D721Med (cell line): ENCODE results near the gene CDC42EP4.
A peak's percentile ranks its signal among the peaks of the same experiment; 100 is the strongest.

Source experiments
- DNase-seq: peaks from one replicate; pipeline ENCODE4 v3.0.0; 2011; ENCODE audit warnings: low spot score; ENCODE audit not compliant: insufficient read length
- FAIRE-seq: peaks from 2 replicates; lab custom pipeline; 2011; peaks lifted over from hg19 to GRCh38; lab: Jason Lieb, UNC
- CTCF ChIP-seq: IDR thresholded peaks from 2 replicates; pipeline ENCODE4 v1.5.1; 2012; ENCODE audit warnings: mild to moderate bottlenecking, control low read depth; ENCODE audit not compliant: insufficient read depth; ENCODE audit errors: missing control alignments

Gene CDC42EP4

GRCh38 chr17:73256220-73256619 lies 55.6 kb downstream of the CDC42EP4 start:
- FAIRE-seq = no peak
- no peak for TF ChIP-seq CTCF
- DNase-seq = no peak

DNA sequence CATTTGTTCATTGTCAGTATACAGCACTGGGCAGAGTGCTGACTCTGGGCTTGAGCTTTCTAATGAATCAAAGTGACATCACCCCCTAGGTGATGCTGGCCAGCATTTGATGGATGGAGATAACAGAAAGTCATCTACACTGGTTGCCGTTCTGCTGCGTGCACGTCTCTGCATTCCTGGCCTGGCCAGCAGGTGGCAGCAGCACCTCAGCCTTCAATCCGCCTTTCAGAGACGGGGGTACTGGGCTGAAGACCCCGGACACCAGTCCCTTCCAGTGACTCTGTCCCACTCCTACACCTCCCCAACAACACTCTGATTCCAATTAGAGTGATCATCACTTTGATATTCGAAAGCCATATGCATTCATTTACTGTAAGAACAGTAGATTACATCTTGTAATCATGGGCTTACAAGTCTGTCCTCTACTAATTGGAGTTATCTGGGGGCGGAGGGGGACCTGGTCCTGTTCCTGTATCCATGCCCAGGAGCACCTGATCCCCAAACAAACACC lies 56.1 kb downstream of the CDC42EP4 start:
- FAIRE-seq (no peak), DNase-seq (no peak)
- TF ChIP-seq CTCF = peak; percentile 99

DNA sequence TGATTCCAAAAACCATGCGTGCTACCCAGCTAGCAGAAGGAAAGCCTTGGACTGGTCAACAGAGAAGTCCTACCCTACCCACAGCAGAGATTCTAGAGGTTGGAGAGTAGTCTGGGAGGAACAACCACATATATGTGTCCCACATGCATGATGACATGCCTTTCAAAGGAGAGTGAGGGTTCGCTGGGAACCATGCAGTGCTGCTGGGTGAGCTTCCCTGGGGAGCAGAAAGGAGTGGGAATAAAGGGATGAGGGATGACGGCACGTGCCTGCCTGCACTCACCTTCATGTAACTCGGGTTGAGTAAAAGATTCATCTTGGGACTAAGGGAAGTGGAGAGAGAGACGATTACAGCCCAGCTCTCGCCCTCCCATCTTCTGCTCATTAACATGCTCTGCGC lies 59.9 kb downstream of the CDC42EP4 start:
- no peak for TF ChIP-seq CTCF
- DNase-seq (no peak), FAIRE-seq (no peak)

DNA sequence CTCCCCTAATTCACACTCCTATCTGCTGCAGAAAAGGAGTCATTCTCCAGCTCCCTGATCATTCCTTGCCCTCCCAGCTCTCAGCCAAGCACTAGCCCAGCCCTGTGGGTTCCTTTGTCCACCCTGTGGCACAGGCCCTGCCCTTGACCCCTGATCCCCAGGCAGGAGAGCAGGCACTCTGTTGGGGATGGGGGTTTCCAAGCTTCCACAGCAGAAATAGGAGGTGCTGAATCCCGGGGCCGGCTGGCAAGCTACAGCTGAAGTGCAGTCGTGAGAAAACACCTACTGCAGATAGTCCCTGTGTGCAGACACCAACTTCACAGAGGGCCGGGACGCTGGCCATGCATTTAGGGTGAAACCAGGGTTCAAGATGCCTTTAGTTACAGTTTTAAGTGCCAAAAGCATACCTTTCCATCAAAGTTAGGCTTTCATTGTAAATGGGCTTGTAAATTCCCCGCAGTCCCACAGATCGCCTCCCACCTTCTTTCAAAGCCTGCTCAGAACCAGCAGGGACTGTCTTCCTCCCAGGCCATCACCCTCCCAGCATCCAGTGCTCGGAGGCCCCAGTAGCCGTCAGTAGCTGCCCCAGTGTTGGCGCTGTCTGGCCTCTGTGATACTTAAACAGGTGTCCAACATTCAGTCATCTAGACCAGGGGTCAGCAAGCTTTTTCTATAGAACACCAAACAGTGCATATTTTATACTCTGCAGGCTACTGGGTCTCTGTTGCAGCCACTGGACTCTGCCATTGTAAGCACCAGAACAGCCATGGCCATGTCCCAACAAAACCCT lies 60.8 kb downstream of the CDC42EP4 start:
- FAIRE-seq = no peak
- TF ChIP-seq CTCF = no peak
- DNase-seq = no peak

DNA sequence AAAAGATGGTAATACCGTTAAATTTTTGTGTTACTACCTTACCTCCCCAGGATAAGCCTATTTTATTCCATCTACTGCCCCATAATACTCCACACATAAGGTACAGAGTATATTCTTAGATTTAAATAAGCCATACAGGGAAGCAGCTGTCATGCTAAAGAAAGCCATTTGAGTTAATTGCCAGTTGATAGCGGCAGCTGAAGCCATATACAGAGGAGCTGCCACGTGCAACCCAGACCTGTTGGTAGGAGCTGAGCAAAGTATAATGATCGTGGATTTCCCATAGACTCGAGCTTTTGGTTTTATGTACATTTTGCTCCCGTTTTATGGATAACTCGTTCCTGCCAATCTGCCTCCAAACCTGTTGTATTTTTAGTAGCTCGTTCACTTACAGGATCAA lies 62.1 kb downstream of the CDC42EP4 start:
- FAIRE-seq = no peak
- no peak for DNase-seq
- no peak for TF ChIP-seq CTCF

DNA sequence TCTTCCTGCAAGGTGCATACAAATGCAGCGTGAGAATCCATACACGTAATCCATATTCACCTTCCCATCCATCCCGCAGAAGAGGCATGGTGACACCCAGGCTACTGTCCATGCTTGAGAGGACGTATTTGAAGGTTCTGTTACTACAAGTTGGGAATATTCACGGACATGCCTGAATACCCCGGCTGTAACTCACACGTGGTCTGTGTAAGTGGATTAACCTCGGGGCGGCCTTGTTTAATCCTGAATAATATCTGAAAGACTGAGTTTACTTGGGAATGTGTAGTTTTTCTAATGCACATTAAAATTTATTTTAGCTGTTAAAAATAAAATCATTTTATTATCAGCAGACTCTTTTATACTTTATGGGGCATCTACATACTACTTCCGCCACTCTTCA lies 63.3 kb downstream of the CDC42EP4 start:
- peak; percentile 55 for FAIRE-seq
- DNase-seq = no peak

More for the DNA sequence above, 63.3 kb downstream of the CDC42EP4 start:
- no peak for TF ChIP-seq CTCF
